Measurements from ENCODE around the gene SLC41A3. TPM values are rescaled to one million over a fixed set of nuclear protein-coding genes. Genes with fewer than 3 reads are reported as not detected.

Gene SLC41A3
- polyA plus RNA-seq, 2 of the 4 experiments (the other 2 are of a cell fraction), result 18.9 to 24.2 TPM

- POLR2A ChIA-PET, result no interaction called here
- no peak for ATAC-seq
- H3K4me3 ChIP-seq, result no peak overlapping the region
Measured at GRCh38 chr3:126107957-126108675, 24.2 kb upstream of the SLC41A3 start.

GRCh38 chr3:126107203-126107939, 23.4 kb upstream of the SLC41A3 start:
- WGBS (ENCODE audit: missing lambda C conversion rate), result 80% methylated on average over 11 of the region's 17 CpGs
- ChIA-PET CTCF (interaction anchor here (0.8 to 1.1 kb wide), 2 partner anchors 25 to 26 kb away, joined by 3 to 4 read pairs; no protein-coding TSS in a partner anchor), POLR2A (no interaction called here)
- Histone ChIP-seq H3K4me1 (no peaks in the 10 kb centered on the region), H3K9me3 (no peaks in the 10 kb centered on the region), H3K27ac (no peak overlapping the region), H3K4me3 (no peak overlapping the region), H3K4me2 (no peak overlapping the region)
- no peak for TF ChIP-seq SMC3 (IDR thresholded peaks at IDR 0.05)
- TF ChIP-seq ATOH8 (CRISPR knock-in tag; IDR thresholded peaks at IDR 0.05; ENCODE audit: low read depth), result no peak
- TF ChIP-seq HOXA7 (CRISPR knock-in tag; IDR thresholded peaks at IDR 0.05), result no peak
- no peak for TF ChIP-seq FOSL2 (IDR thresholded peaks at IDR 0.05)
- TF ChIP-seq FOSL2 (CRISPR knock-in tag; IDR thresholded peaks at IDR 0.05), result no peak
- TF ChIP-seq RNF2 (IDR thresholded peaks at IDR 0.05; ENCODE audit: borderline replicate concordance, low read depth), result no peak
- TF ChIP-seq CEBPB (IDR thresholded peaks at IDR 0.05), result no peak
- no peak for TF ChIP-seq BHLHE40 (IDR thresholded peaks at IDR 0.05; ENCODE audit: low read depth, low read length)
- no peak for TF ChIP-seq RFX5 (IDR thresholded peaks at IDR 0.05)
- no peak for TF ChIP-seq ZSCAN20 (CRISPR knock-in tag; IDR thresholded peaks at IDR 0.05)
- TF ChIP-seq FOXS1 (CRISPR knock-in tag; IDR thresholded peaks at IDR 0.05), result no peak
- no peak for TF ChIP-seq REST (IDR thresholded peaks at IDR 0.05)
- no peak for TF ChIP-seq CBX8 (IDR thresholded peaks at IDR 0.05)
- no peak for TF ChIP-seq NPAS2 (CRISPR knock-in tag; IDR thresholded peaks at IDR 0.05; ENCODE audit: borderline replicate concordance)
- no peak for TF ChIP-seq RARB (CRISPR knock-in tag; IDR thresholded peaks at IDR 0.05)
- TF ChIP-seq CHD4 (IDR thresholded peaks at IDR 0.05; ENCODE audit: borderline replicate concordance), result no peak
- TF ChIP-seq HOXB13 (CRISPR knock-in tag; IDR thresholded peaks at IDR 0.05; ENCODE audit: low read depth), result no peak
- TF ChIP-seq E2F6 (IDR thresholded peaks at IDR 0.05; ENCODE audit: borderline replicate concordance, low read depth), result no peak
- no peak for TF ChIP-seq NR3C1 (IDR thresholded peaks at IDR 0.05)
- no peak for TF ChIP-seq MYC (IDR thresholded peaks at IDR 0.05; ENCODE audit: borderline replicate concordance, low read length)
- DNase-seq (ENCODE audit: low read depth in 1 of 2, low spot score in 1 of 2), result no peak
- ATAC-seq, result no peak
- no peak for FAIRE-seq

More at GRCh38 chr3:126107957-126108675, 24.2 kb upstream of the SLC41A3 start:
- WGBS (ENCODE audit: missing lambda C conversion rate), result 57% methylated on average over 1 of the region's 8 CpGs
- TF ChIP-seq RNF2 (IDR thresholded peaks at IDR 0.05; ENCODE audit: borderline replicate concordance, low read depth), result no peak
- TF ChIP-seq JUN (IDR thresholded peaks at IDR 0.05), result no peak
- no peak for TF ChIP-seq RAD21 (conservative IDR thresholded peaks at IDR 0.05 in 1 of 2, IDR thresholded peaks at IDR 0.05 in 1 of 2)
- DNase-seq (ENCODE audit: low read depth in 1 of 2, low spot score in 1 of 2) (no peak), FAIRE-seq (no peak)
- no peak overlapping the region for H3K27ac ChIP-seq
- CTCF ChIA-PET, result interaction anchor here (0.8 kb wide), 1 partner anchor 26 kb away, joined by 3 read pairs; no protein-coding TSS in a partner anchor
- H3K9me3 ChIP-seq, result no peaks in the 10 kb centered on the region
- no peaks in the 10 kb centered on the region for H3K4me1 ChIP-seq
- H3K4me2 ChIP-seq, result no peak overlapping the region
